Spleen (tissue), 11 donors: ENCODE results near the gene GOLIM4. TPM values are rescaled to one million over a fixed set of nuclear protein-coding genes. Genes with fewer than 3 reads are reported as not detected.

Experiments used
- DNase-seq: peaks from one replicate; pipeline ENCODE4 v3.0.0-alpha.2; 2020
- H3K27ac ChIP-seq, 8 donors: fragments of 200-600 bp; sonication (generic) in 7 of 8; 1 replicate in 4 of 8; 2 replicates in 4 of 8; pipeline versions ENCODE4 v1.5.0 to v1.8.0; 2016 to 2021; ENCODE audit warnings: inconsistent platforms in 4 of 8, mild to moderate bottlenecking in 4 of 8, moderate library complexity in 1 of 8
- H3K27me3 ChIP-seq, 7 donors: fragments of 200-600 bp; sonication (generic) in 6 of 7; replicated peaks in 1 of 7; 1 replicate in 4 of 7; 2 replicates in 3 of 7; pipeline versions ENCODE4 v1.5.0 to v1.8.0; 2016 to 2021; ENCODE audit warnings: inconsistent platforms in 3 of 7, mild to moderate bottlenecking in 1 of 7
- H3K36me3 ChIP-seq, 6 donors: fragments of 200-600 bp; sonication (generic) in 5 of 6; 1 replicate in 4 of 6; 2 replicates in 2 of 6; pipeline versions ENCODE4 v1.5.0 to v1.8.0; 2016 to 2021; ENCODE audit warnings: inconsistent platforms in 2 of 6
- H3K4me1 ChIP-seq, 6 donors: fragments of 200-600 bp; sonication (generic) in 5 of 6; 1 replicate in 3 of 6; 2 replicates in 3 of 6; pipeline versions ENCODE4 v1.5.0 to v1.8.0; 2016 to 2021; ENCODE audit warnings: inconsistent platforms in 3 of 6
- H3K4me3 ChIP-seq, 8 donors: fragments of 200-600 bp; sonication (generic) in 7 of 8; 1 replicate in 4 of 8; 2 replicates in 4 of 8; pipeline versions ENCODE4 v1.5.0 to v1.8.0; 2016 to 2021; ENCODE audit warnings: inconsistent platforms in 4 of 8, mild to moderate bottlenecking in 4 of 8, moderate library complexity in 2 of 8
- H3K9me3 ChIP-seq, 8 donors: fragments of 200-600 bp; sonication (generic) in 7 of 8; 1 replicate in 4 of 8; 2 replicates in 4 of 8; pipeline versions ENCODE4 v1.5.0 to v1.8.0; 2016 to 2021; ENCODE audit warnings: inconsistent platforms in 4 of 8
- CTCF ChIP-seq, 11 experiments: fragments of 200-600 bp in 7 of 11; fragments of 450-650 bp in 4 of 11; sonication (generic) in 4 of 11; IDR thresholded peaks in 8 of 11; conservative IDR thresholded peaks in 3 of 11; 1 replicate in 7 of 11; 2 replicates in 4 of 11; pipeline versions ENCODE4 v1.4.0 to v1.8.0; 2016 to 2021; ENCODE audit warnings: antibody characterized with exemption in 11 of 11, inconsistent platforms in 4 of 11, mild to moderate bottlenecking in 1 of 11
- POLR2A ChIP-seq, 3 donors: fragments of 450-650 bp; IDR thresholded peaks; one replicate each; pipeline ENCODE4 v1.5.1; 2017; ENCODE audit warnings: antibody characterized with exemption in 3 of 3, mild to moderate bottlenecking in 1 of 3
- POLR2AphosphoS5 ChIP-seq, 3 donors: sonication (generic); formaldehyde crosslinking; IDR thresholded peaks; one replicate each; pipeline ENCODE4 v1.5.1; 2017; ENCODE audit warnings: antibody characterized with exemption in 3 of 3
- WGBS, 5 donors: extraction: QIAGEN DNeasy Blood & Tissue Kit in 3 of 5; methylation state at CpG; one replicate each; pipeline versions ENCODE4 v1.1.5 to v1.1.7; 2013 to 2018; 5-methylcytosine and 5-hydroxymethylcytosine counted together
- intact Hi-C: fragments of 100-400 bp; cut with DNase I; formaldehyde crosslinking; loops from one replicate; pipeline ENCODE4 v1.15.0; 2023; ENCODE audit warnings: low total_unique reads
- polyA plus RNA-seq, 3 donors: library from polyadenylated mRNA; stranded (reverse); fragments of 200-250 nt; gene quantifications; one replicate each; pipeline ENCODE4 v1.2.1, GENCODE V29; 2013
- total RNA-seq, 7 donors: library from RNA; depleted of rRNA in 3 of 7; stranded (reverse); fragments of >200 nt in 3 of 7; fragmentation: NEBNext Ultra II Directional in 4 of 7; extraction: Animal tissue kit (Norgen Biotek cat#: 25700) in 4 of 7; gene quantifications; one replicate each; pipeline versions ENCODE4 v1.1.0 to v1.2.1, GENCODE V29; 2016 to 2021
- donor health status: healthy with polysubstance abuse.
- donor health status: DM: no; HTN: no; CAD: no; lungs with moderate emphysema.
- donor health status: DM: no; HTN: no; CAD: no.
- donor health status: Bipolar disorder and iron deficiency.
- donor health status: healthy.
- donor health status: DM: no; HTN: no; CAD: no.
- donor health status: DM: yes; HTN: yes; CAD: no.

The GOLIM4 gene
- total and polyA plus RNA-seq, 10 donors = 5.5 to 44.8 (median 23.1) TPM

GRCh38 chr3:168051070-168051469, 44.7 kb downstream of the GOLIM4 start:
- no peak for TF ChIP-seq POLR2A (IDR thresholded peaks at IDR 0.05)
- TF ChIP-seq CTCF (IDR thresholded peaks at IDR 0.05 in 8 of 11, conservative IDR thresholded peaks at IDR 0.05 in 3 of 11) = no peak
- no peak for TF ChIP-seq POLR2AphosphoS5 (IDR thresholded peaks at IDR 0.05)
- H3K27ac ChIP-seq = no peak overlapping the region

GRCh38 chr3:168049367-168049974, 46.3 kb downstream of the GOLIM4 start:
- no peak for DNase-seq
- Histone ChIP-seq H3K4me1 (peaks cover 0 to 16% (median 7%) of the 10 kb centered on the region in 6 donors), H3K36me3 (no peaks in the 10 kb centered on the region), H3K27ac (no peak overlapping the region), H3K9me3 (no peaks in the 10 kb centered on the region), H3K27me3 (no peaks in the 10 kb centered on the region), H3K4me3 (no peak overlapping the region)
- 81 to 90% (median 85%) methylated on average over 6 of the region's 6 CpGs for WGBS, 5 donors
- TF ChIP-seq CTCF (IDR thresholded peaks at IDR 0.05 in 8 of 11, conservative IDR thresholded peaks at IDR 0.05 in 3 of 11) (no peak), POLR2A (IDR thresholded peaks at IDR 0.05) (no peak), POLR2AphosphoS5 (IDR thresholded peaks at IDR 0.05) (no peak)
- intact Hi-C loops = loop anchor here (2.0 kb wide), 1 partner anchor 117 kb away; no protein-coding TSS in a partner anchor

More at GRCh38 chr3:168051070-168051469, 44.7 kb downstream of the GOLIM4 start:
- Histone ChIP-seq H3K4me3 (no peak overlapping the region), H3K36me3 (no peaks in the 10 kb centered on the region), H3K9me3 (no peaks in the 10 kb centered on the region), H3K27me3 (no peaks in the 10 kb centered on the region), H3K4me1 (peaks cover 0 to 16% (median 7%) of the 10 kb centered on the region in 6 donors)
- DNase-seq = no peak
- intact Hi-C loops = no loop called here

- Histone ChIP-seq H3K9me3 (no peaks in the 10 kb centered on the region), H3K4me1 (peaks cover 0 to 17% (median 7%) of the 10 kb centered on the region in 6 donors), H3K4me3 (no peak overlapping the region), H3K36me3 (no peaks in the 10 kb centered on the region), H3K27ac (no peak overlapping the region), H3K27me3 (no peaks in the 10 kb centered on the region)
- no peak for DNase-seq
- intact Hi-C loops = loop anchor here (2.0 kb wide), 1 partner anchor 118 kb away; no protein-coding TSS in a partner anchor
- whole genome bisulfite sequencing, 5 donors = 74 to 94% (median 81%) methylated on average over 5 of the region's 5 CpGs
- no peak for TF ChIP-seq POLR2A (IDR thresholded peaks at IDR 0.05)
- TF ChIP-seq CTCF (IDR thresholded peaks at IDR 0.05 in 8 of 11, conservative IDR thresholded peaks at IDR 0.05 in 3 of 11) = no peak
- no peak for TF ChIP-seq POLR2AphosphoS5 (IDR thresholded peaks at IDR 0.05)
Measured at GRCh38 chr3:168048414-168049330, 47.1 kb downstream of the GOLIM4 start.

- H3K9me3 ChIP-seq = no peaks in the 10 kb centered on the region
- intact Hi-C loops = loop anchor here (2.0 kb wide), 1 partner anchor 119 kb away; no protein-coding TSS in a partner anchor
- no peak overlapping the region for H3K27ac ChIP-seq
- no peak for DNase-seq
- TF ChIP-seq CTCF (IDR thresholded peaks at IDR 0.05 in 8 of 11, conservative IDR thresholded peaks at IDR 0.05 in 3 of 11) = no peak
- TF ChIP-seq POLR2A (IDR thresholded peaks at IDR 0.05) = no peak
- no peak for TF ChIP-seq POLR2AphosphoS5 (IDR thresholded peaks at IDR 0.05)
- no peaks in the 10 kb centered on the region for H3K27me3 ChIP-seq
- peaks cover 0 to 22% (median 11%) of the 10 kb centered on the region in 6 donors for H3K4me1 ChIP-seq
- H3K4me3 ChIP-seq = no peak overlapping the region
- peaks cover 0 to 7% (median under 1%) of the 10 kb centered on the region in 6 donors for H3K36me3 ChIP-seq
- 83 to 98% (median 87%) methylated on average over 3 of the region's 3 CpGs for WGBS, 5 donors
Measured at GRCh38 chr3:168047936-168048335, 47.8 kb downstream of the GOLIM4 start.
